B cell (primary cell): ENCODE data around the gene PLCB1. TPM values are rescaled to one million over a fixed set of nuclear protein-coding genes. Genes with fewer than 3 reads are reported as not detected.

ENCODE experiments used
- ATAC-seq: fragments of 200-7000 bp; cut with Tn5 transposase; one replicate; pipeline ENCODE4 v1.10.0; 2021; ENCODE audit warnings: low read depth, mild to moderate bottlenecking, moderate number of reproducible peaks, moderate library complexity
- CTCF ChIA-PET: fragments of 350-600 bp; sonication (Branson Sonifier 250); formaldehyde crosslinking; loops from one replicate; lab custom pipeline; 2021; ENCODE audit warnings: antibody characterized with exemption, inconsistent platforms; lab: Charles Lee
- POLR2A ChIA-PET: fragments of 350-600 bp; sonication (Branson Sonifier 250); formaldehyde crosslinking; loops from one replicate; lab custom pipeline; 2021; ENCODE audit warnings: antibody characterized with exemption; lab: Charles Lee
- DNase-seq: peaks from one replicate; pipeline ENCODE4 v3.0.0; 2013
- H2AFZ ChIP-seq: 2 replicates; pipeline ENCODE4 v1.6.1; 2012; ENCODE audit warnings: mild to moderate bottlenecking, low read depth, low read length; ENCODE audit not compliant: insufficient read depth, poor library complexity, severe bottlenecking
- H3K27ac ChIP-seq, 2 donors: 1 replicate in 1 of 2; 2 replicates in 1 of 2; pipeline ENCODE4 v1.5.1; 2012 to 2013; ENCODE audit warnings: low read length in 2 of 2, mild to moderate bottlenecking in 2 of 2, moderate library complexity in 1 of 2
- H3K27me3 ChIP-seq, 4 experiments: fragments of 200-600 bp in 1 of 4; sonication (generic) in 1 of 4; replicated peaks in 1 of 4; 1 replicate in 2 of 4; 2 replicates in 2 of 4; pipeline versions ENCODE4 v1.6.1 to v1.7.0; 2013 to 2016; ENCODE audit warnings: low read length in 3 of 4, mild to moderate bottlenecking in 2 of 4, mixed read lengths in 1 of 4, moderate library complexity in 1 of 4; ENCODE audit not compliant: insufficient read depth in 4 of 4, control insufficient read depth in 3 of 4; ENCODE audit errors: control extremely low read depth in 1 of 4
- H3K36me3 ChIP-seq, 2 experiments: replicated peaks in 1 of 2; 1 replicate in 1 of 2; 2 replicates in 1 of 2; pipeline versions ENCODE4 v1.6.1 to v1.7.1; 2013; ENCODE audit warnings: low read length in 1 of 2; ENCODE audit not compliant: insufficient read depth in 2 of 2, control insufficient read depth in 1 of 2; ENCODE audit errors: control extremely low read depth in 1 of 2, extremely low read depth in 1 of 2
- H3K4me1 ChIP-seq, 2 donors: fragments of 200-600 bp in 1 of 2; sonication (generic) in 1 of 2; 1 replicate in 1 of 2; 2 replicates in 1 of 2; pipeline versions ENCODE4 v1.5.1 to v1.6.1; 2013 to 2017; ENCODE audit warnings: low read length in 2 of 2; ENCODE audit not compliant: control insufficient read depth in 2 of 2, insufficient read depth in 2 of 2
- H3K4me2 ChIP-seq: replicated peaks from 2 replicates; pipeline ENCODE3; 2012; ENCODE audit warnings: mild to moderate bottlenecking, low read depth, low read length; ENCODE audit not compliant: poor library complexity, severe bottlenecking
- H3K4me3 ChIP-seq, 5 experiments: fragments of 200-600 bp in 1 of 5; sonication (generic) in 1 of 5; 1 replicate in 3 of 5; 2 replicates in 2 of 5; pipeline versions ENCODE4 v1.5.1 to v1.7.0; 2011 to 2016; ENCODE audit warnings: low read length in 4 of 5, mild to moderate bottlenecking in 4 of 5, low read depth in 2 of 5, control low read depth in 1 of 5, moderate library complexity in 1 of 5; ENCODE audit not compliant: insufficient read depth in 1 of 5; ENCODE audit errors: control extremely low read depth in 1 of 5, extremely low read depth in 1 of 5
- H3K79me2 ChIP-seq: fragments of 200-600 bp; sonication (generic); one replicate; pipeline ENCODE4 v1.6.0; 2016; ENCODE audit warnings: low read length; ENCODE audit not compliant: control insufficient read depth, insufficient read depth
- H3K9ac ChIP-seq: fragments of 200-600 bp; sonication (generic); 2 replicates; pipeline ENCODE4 v1.6.1; 2017; ENCODE audit warnings: mild to moderate bottlenecking, low read length, moderate library complexity
- H3K9me3 ChIP-seq, 3 donors: one replicate each; pipeline versions ENCODE4 v1.6.1 to v1.7.1; 2013; ENCODE audit warnings: low read length in 2 of 3; ENCODE audit not compliant: control insufficient read depth in 2 of 3, insufficient read depth in 1 of 3; ENCODE audit errors: control extremely low read depth in 1 of 3
- H4K20me1 ChIP-seq: 2 replicates; pipeline ENCODE4 v1.6.0; 2012; ENCODE audit warnings: mild to moderate bottlenecking, low read length; ENCODE audit not compliant: insufficient read depth, control insufficient read depth, poor library complexity, severe bottlenecking
- H3K27ac Mint-ChIP-seq: one replicate; pipeline ENCODE4 v1.8.0; 2021; ENCODE audit warnings: mixed read lengths
- H3K27me3 Mint-ChIP-seq: one replicate; pipeline ENCODE4 v1.8.0; 2021; ENCODE audit warnings: mixed read lengths
- H3K4me1 Mint-ChIP-seq: one replicate; pipeline ENCODE4 v1.8.0; 2021; ENCODE audit warnings: mixed read lengths
- H3K4me3 Mint-ChIP-seq: one replicate; pipeline ENCODE4 v1.8.0; 2021; ENCODE audit warnings: mixed read lengths
- H3K9me3 Mint-ChIP-seq: one replicate; pipeline ENCODE4 v1.8.0; 2022; ENCODE audit warnings: mixed read lengths; ENCODE audit not compliant: insufficient read depth
- EZH2 ChIP-seq: IDR thresholded peaks from 2 replicates; pipeline ENCODE4 v1.6.1; 2012; ENCODE audit warnings: borderline replicate concordance, low read depth, mild to moderate bottlenecking, moderate library complexity, low read length; ENCODE audit not compliant: insufficient read depth, poor library complexity, severe bottlenecking
- WGBS: methylation state at CpG from one replicate; pipeline ENCODE4 v1.1.5; 2013; ENCODE audit warnings: missing lambda C conversion rate; ENCODE audit not compliant: insufficient coverage; 5-methylcytosine and 5-hydroxymethylcytosine counted together
- intact Hi-C: fragments of 100-400 bp; cut with micrococcal nuclease; formaldehyde crosslinking; loops from one replicate; pipeline ENCODE4 v1.10.0; 2022
- polyA plus RNA-seq: library from polyadenylated mRNA; depleted of rRNA; stranded (reverse); fragments of >200 nt; gene quantifications from 2 replicates; pipeline ENCODE4 v1.2.3, GENCODE V29; 2012
- total RNA-seq, 2 donors: library from RNA; stranded (reverse); fragments of 120-200 nt in 1 of 2; gene quantifications; 1 replicate in 1 of 2; 2 replicates in 1 of 2; pipeline versions ENCODE4 v1.2.3 to v1.2.4, GENCODE V29; 2013 to 2022
- TF ChIP-seq, protein P1 (sequence below): fragments of 200-600 bp; IDR thresholded peaks from one replicate; pipeline ENCODE4 v1.8.0; 2022; ENCODE audit warnings: antibody characterized with exemption, mild to moderate bottlenecking

Gene PLCB1
- total and polyA plus RNA-seq, 2 donors (not counting 1 experiment from before 2014, with no cell fraction given): 0.18 to 0.47 TPM

DNA sequence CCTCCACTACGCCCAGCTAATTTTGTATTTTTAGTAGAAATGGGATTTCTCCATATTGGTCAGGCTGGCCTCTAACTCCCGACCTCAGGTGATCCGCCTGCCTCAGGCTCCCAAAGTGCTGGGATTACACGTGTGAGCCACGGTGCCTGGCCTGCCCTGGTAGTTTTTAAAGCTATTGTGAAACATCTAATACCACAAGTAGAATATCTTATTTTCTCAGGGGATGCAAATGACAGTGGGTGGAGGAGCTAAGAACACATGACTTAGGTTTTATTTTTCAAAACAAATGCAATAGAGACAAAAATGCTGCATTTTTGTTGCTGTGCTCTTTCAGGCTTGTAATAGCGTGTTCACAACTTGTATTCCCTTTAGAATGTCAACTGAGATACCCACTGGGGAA, 671.9 kb downstream of the PLCB1 start:
- Histone ChIP-seq H3K9me3 (no peaks in the 10 kb centered on the region), H4K20me1 (no peaks in the 10 kb centered on the region), H3K4me3 (no peak overlapping the region), H3K27ac (no peak overlapping the region), H3K79me2 (no peaks in the 10 kb centered on the region), H3K27me3 (no peaks in the 10 kb centered on the region), H3K4me2 (no peak overlapping the region), H3K9ac (no peak overlapping the region), H3K36me3 (no peaks in the 10 kb centered on the region), H2AFZ (no peak overlapping the region), H3K4me1 (no peaks in the 10 kb centered on the region)
- no peaks in the 10 kb centered on the region for H3K4me1 Mint-ChIP-seq
- no peak for TF ChIP-seq EZH2
- TF ChIP-seq, protein P1, sequence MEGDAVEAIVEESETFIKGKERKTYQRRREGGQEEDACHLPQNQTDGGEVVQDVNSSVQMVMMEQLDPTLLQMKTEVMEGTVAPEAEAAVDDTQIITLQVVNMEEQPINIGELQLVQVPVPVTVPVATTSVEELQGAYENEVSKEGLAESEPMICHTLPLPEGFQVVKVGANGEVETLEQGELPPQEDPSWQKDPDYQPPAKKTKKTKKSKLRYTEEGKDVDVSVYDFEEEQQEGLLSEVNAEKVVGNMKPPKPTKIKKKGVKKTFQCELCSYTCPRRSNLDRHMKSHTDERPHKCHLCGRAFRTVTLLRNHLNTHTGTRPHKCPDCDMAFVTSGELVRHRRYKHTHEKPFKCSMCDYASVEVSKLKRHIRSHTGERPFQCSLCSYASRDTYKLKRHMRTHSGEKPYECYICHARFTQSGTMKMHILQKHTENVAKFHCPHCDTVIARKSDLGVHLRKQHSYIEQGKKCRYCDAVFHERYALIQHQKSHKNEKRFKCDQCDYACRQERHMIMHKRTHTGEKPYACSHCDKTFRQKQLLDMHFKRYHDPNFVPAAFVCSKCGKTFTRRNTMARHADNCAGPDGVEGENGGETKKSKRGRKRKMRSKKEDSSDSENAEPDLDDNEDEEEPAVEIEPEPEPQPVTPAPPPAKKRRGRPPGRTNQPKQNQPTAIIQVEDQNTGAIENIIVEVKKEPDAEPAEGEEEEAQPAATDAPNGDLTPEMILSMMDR: no peak
- CTCF ChIA-PET: no interaction called here
- ATAC-seq (no peak), DNase-seq (no peak)
- H3K4me3 Mint-ChIP-seq: no peak overlapping the region
- POLR2A ChIA-PET: no interaction called here
- no peak overlapping the region for H3K27ac Mint-ChIP-seq
- no peaks in the 10 kb centered on the region for H3K9me3 Mint-ChIP-seq
- WGBS: no CpG with 5 or more reads among the region's 6 CpGs
- intact Hi-C loops: no loop called here
- H3K27me3 Mint-ChIP-seq: no peaks in the 10 kb centered on the region

DNA sequence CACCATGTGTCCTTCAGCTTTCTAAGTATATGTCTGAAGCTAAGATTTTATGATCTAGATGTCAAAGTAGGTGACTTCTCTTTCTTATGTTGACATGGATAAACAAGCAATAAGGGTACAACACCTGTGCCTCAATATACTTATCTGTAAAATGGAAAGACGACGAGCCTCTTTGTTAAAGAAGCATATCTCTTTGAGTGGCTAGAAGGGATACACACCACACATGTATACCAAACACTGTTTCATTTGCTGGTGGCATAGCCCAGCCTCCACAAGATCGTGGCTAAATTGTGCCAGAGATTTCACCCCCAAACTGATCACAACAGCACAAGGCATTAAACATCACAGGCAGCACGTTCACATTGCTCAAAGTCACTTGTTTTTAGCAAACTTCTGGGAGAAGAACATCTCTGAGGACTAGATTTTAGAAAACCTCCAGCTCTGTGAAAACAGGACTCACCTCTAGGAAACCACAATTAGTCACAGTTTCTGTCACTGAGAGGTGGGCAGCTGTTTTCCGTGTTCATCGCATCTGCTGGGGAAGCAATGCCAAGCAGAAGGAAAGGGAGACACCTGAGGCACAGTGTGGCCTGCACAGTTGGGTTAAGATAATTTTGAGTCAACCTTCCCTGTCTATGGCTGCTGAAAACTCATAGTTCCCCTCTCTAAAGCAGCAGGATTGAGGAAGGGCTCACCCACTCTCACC, 673.8 kb downstream of the PLCB1 start:
- no peaks in the 10 kb centered on the region for H3K79me2 ChIP-seq
- Mint-ChIP-seq H3K4me1 (no peaks in the 10 kb centered on the region), H3K27me3 (no peaks in the 10 kb centered on the region), H3K4me3 (no peak overlapping the region), H3K27ac (no peak overlapping the region), H3K9me3 (no peaks in the 10 kb centered on the region)
- no peaks in the 10 kb centered on the region for H3K9me3 ChIP-seq
- no peak overlapping the region for H3K4me3 ChIP-seq
- no peaks in the 10 kb centered on the region for H3K4me1 ChIP-seq
- POLR2A ChIA-PET: no interaction called here
- no peaks in the 10 kb centered on the region for H3K27me3 ChIP-seq
- H3K4me2 ChIP-seq: no peak overlapping the region
- DNase-seq (no peak), ATAC-seq (no peak)
- no peak overlapping the region for H3K27ac ChIP-seq
- H2AFZ ChIP-seq: no peak overlapping the region
- H4K20me1 ChIP-seq: no peaks in the 10 kb centered on the region
- CTCF ChIA-PET: no interaction called here
- no peaks in the 10 kb centered on the region for H3K36me3 ChIP-seq
- no peak for TF ChIP-seq EZH2
- TF ChIP-seq, protein P1: no peak
- H3K9ac ChIP-seq: no peak overlapping the region
- intact Hi-C loops: no loop called here
- WGBS: 56% methylated on average over 4 of the region's 6 CpGs
